Measurements from ENCODE around the gene TCTN1. TPM values are rescaled to one million over a fixed set of nuclear protein-coding genes. Genes with fewer than 3 reads are reported as not detected.
"Not testable (repeated sequence)": the region's sequence is repeated elsewhere in the genome, so short reads cannot be mapped to it uniquely, and the experiment has no call there.

TCTN1 gene
- total RNA-seq, 1 donor from 2014 or later = 31.4 TPM

DNA sequence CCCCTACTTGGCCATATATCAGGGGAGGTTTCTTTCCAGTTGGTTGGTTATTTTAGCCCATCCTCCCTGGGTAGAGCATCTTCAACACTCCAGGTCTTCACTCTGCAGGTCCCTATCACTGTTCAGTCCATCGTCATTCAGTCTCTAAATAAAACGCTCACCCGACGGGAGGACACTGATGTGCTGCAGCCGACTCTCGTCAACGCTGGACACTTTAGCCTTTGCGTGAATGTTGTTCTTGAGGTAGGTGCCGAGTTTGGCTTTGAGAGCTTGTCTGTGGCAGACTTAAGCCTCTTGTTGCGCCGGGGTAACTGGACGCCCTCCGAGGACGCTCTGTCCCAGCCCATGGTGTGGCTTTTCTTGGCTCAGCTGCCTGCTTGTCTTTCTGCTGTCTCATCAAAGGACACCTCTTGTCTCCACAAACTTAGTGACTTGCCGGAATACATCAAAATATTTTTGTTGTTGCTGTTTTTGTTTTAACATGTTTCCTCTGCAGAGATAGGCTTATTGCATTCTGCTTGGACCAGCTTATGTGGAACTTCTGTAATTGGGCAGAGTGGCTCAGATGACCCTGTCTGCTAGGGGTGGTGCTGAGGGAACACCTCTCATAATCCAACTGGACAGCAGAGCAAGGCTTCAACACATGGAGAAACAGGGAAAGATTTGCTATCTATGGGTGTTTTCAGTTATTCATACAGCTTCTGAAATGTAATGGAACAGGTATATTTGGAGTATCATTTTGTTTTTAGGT lies 26.5 kb downstream of the TCTN1 start:
- intact Hi-C loops (cut with DNase I) = no loop called here
- H3K4me3 ChIP-seq = no peak overlapping the region
- TF ChIP-seq, protein P1, sequence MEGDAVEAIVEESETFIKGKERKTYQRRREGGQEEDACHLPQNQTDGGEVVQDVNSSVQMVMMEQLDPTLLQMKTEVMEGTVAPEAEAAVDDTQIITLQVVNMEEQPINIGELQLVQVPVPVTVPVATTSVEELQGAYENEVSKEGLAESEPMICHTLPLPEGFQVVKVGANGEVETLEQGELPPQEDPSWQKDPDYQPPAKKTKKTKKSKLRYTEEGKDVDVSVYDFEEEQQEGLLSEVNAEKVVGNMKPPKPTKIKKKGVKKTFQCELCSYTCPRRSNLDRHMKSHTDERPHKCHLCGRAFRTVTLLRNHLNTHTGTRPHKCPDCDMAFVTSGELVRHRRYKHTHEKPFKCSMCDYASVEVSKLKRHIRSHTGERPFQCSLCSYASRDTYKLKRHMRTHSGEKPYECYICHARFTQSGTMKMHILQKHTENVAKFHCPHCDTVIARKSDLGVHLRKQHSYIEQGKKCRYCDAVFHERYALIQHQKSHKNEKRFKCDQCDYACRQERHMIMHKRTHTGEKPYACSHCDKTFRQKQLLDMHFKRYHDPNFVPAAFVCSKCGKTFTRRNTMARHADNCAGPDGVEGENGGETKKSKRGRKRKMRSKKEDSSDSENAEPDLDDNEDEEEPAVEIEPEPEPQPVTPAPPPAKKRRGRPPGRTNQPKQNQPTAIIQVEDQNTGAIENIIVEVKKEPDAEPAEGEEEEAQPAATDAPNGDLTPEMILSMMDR (IDR thresholded peaks at IDR 0.05) = no peak
- TF ChIP-seq POLR2AphosphoS5 (IDR thresholded peaks at IDR 0.05; ENCODE audit: insufficient read depth in 1 of 2, low read depth in 1 of 2) (no peak), POLR2A (IDR thresholded peaks at IDR 0.05) (no peak)

DNA sequence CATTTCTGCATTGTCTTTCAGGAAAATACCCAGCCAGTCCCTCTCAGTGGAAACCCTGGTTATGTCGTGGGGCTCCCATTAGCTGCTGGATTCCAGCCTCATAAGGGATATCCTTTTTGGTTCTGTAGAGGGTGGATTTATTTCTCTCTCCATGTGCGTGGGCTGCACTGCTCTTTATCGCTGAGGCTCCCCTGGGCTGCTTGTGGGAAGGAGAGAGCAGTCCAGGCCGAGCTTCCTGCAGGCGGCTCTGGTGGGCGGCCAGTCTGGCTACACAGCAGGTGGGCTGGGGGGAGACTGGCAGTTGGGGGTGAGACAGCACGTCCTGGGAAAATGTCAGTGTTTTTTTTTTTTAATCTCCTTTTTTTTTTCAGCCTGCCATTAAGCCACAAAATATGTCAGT lies 27.6 kb downstream of the TCTN1 start:
- intact Hi-C loops (cut with DNase I) = no loop called here
- Histone ChIP-seq H3K27me3 (no peaks in the 10 kb centered on the region), H3K27ac (no peak overlapping the region), H3K9me3 (no peaks in the 10 kb centered on the region), H3K4me3 (no peak overlapping the region), H3K4me1 (no peaks in the 10 kb centered on the region), H3K36me3 (peaks cover 0 to 20% of the 10 kb centered on the region in 2 donors)
- TF ChIP-seq POLR2AphosphoS5 (IDR thresholded peaks at IDR 0.05; ENCODE audit: insufficient read depth in 1 of 2, low read depth in 1 of 2) (no peak), POLR2A (IDR thresholded peaks at IDR 0.05) (no peak)
- TF ChIP-seq, protein P1 (IDR thresholded peaks at IDR 0.05) = no peak
- no peak for DNase-seq (ENCODE audit: extremely low spot score in 2 of 2)

More for the DNA sequence above, 26.5 kb downstream of the TCTN1 start:
- H3K36me3 ChIP-seq = peaks cover 0 to 11% of the 10 kb centered on the region in 2 donors
- DNase-seq (ENCODE audit: extremely low spot score in 2 of 2) = no peak
- H3K4me1 ChIP-seq = no peaks in the 10 kb centered on the region
- H3K9me3 ChIP-seq = no peaks in the 10 kb centered on the region
- H3K27me3 ChIP-seq = no peaks in the 10 kb centered on the region
- H3K27ac ChIP-seq = no peak overlapping the region

DNA sequence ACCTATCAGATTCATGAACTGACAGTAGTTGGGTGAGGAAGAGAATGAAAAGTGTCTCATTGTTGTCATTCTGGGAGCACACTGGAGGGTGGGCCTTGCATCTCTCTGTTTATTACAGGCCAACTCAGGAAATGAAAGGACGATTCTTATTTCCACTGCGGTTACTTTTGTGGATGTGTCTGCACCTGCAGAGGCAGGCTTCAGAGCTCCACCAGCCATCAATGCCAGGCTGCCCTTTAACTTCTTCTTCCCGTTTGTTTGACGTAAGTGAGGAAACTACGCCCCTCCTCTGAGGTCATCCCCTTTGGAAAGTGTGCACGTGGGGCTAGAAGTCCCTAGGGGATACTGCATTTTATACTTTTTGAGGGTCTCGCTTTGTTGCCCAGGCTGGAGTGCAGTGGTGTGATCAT lies 33.7 kb downstream of the TCTN1 start:
- no peak for DNase-seq (ENCODE audit: extremely low spot score in 2 of 2)
- H3K36me3 ChIP-seq = peaks cover 0 to 39% of the 10 kb centered on the region in 2 donors
- intact Hi-C loops (cut with DNase I) = no loop called here
- no peaks in the 10 kb centered on the region for H3K4me1 ChIP-seq
- H3K27me3 ChIP-seq = no peaks in the 10 kb centered on the region
- TF ChIP-seq, protein P1 (IDR thresholded peaks at IDR 0.05) = no peak
- TF ChIP-seq POLR2A (IDR thresholded peaks at IDR 0.05) = no peak
- TF ChIP-seq POLR2AphosphoS5 (IDR thresholded peaks at IDR 0.05; ENCODE audit: insufficient read depth in 1 of 2, low read depth in 1 of 2) = no peak
- H3K4me3 ChIP-seq = no peak overlapping the region
- no peak overlapping the region for H3K27ac ChIP-seq
- H3K9me3 ChIP-seq = no peaks in the 10 kb centered on the region

DNA sequence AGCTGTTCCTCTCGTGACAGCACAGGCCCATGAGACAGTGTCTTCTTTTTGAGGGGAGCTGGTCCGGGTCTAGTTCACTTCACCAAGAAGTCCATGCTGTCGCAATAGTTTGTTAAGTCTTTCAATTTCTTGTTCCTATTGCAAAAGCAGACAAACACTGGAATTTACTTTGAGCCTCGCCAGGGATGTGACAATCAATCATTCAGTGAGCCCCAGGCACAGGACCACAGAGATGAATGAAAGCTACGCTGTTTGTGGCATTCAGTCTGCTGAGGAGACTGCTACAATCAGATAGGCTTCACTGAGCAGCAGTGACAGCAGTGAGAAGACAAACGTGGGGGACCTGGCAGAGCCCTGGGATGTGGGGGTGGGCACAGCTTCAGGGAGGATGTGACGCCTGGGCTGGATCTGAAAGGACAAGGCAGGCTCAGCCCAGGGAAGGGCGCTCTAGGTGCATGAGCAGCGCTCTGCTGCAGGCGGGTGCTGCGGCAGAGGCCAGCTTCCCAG lies 35.5 kb downstream of the TCTN1 start:
- no peaks in the 10 kb centered on the region for H3K9me3 ChIP-seq
- H3K4me3 ChIP-seq = no peak overlapping the region
- no peak for DNase-seq (ENCODE audit: extremely low spot score in 2 of 2)
- TF ChIP-seq POLR2AphosphoS5 (IDR thresholded peaks at IDR 0.05; ENCODE audit: insufficient read depth in 1 of 2, low read depth in 1 of 2) (no peak), POLR2A (IDR thresholded peaks at IDR 0.05) (no peak)
- TF ChIP-seq, protein P1 (IDR thresholded peaks at IDR 0.05) = no peak
- H3K36me3 ChIP-seq = peaks cover 0 to 38% of the 10 kb centered on the region in 2 donors
- no peaks in the 10 kb centered on the region for H3K4me1 ChIP-seq
- intact Hi-C loops (cut with DNase I) = no loop called here
- H3K27me3 ChIP-seq = no peaks in the 10 kb centered on the region
- no peak overlapping the region for H3K27ac ChIP-seq

DNA sequence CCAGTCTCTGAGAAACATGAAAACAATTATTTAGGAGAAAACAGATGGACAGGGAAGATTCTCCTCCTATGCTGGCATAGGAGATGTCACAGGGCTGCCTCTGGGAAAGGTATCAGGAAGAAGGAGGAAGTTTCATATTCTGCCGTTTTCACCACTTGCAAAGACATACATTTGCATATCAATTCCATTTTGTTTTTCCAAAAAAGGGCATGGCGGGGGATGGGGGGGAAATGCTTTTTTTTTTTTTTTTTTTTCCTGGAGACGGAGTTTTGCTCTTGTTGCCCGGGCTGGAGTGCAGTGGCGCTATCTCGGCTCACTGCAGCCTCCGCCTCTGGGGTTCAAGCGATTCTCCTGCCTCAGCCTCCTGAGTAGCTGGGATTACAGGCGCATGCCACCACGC lies 40.3 kb downstream of the TCTN1 start:
- H3K27ac ChIP-seq; H3K36me3 ChIP-seq; H3K9me3 ChIP-seq; H3K4me1 ChIP-seq; intact Hi-C loops (cut with DNase I); H3K4me3 ChIP-seq; DNase-seq (ENCODE audit: extremely low spot score in 2 of 2); H3K27me3 ChIP-seq: not testable (repeated sequence)

Data from vagina (tissue), 2 donors.